IPS-18c (cell line): ENCODE data around the gene LAS1L.
"Not testable (repeated sequence)": the region's sequence is repeated elsewhere in the genome, so short reads cannot be mapped to it uniquely, and the experiment has no call there.

Experiments
- H3K4me3 ChIP-seq: 2 replicates; pipeline ENCODE4 v1.7.0; 2013; ENCODE audit warnings: low read depth, mild to moderate bottlenecking, low read length, moderate library complexity; ENCODE audit not compliant: insufficient read depth
- H3K9me3 ChIP-seq: one replicate; pipeline ENCODE4 v1.6.1; 2013; ENCODE audit warnings: mild to moderate bottlenecking, low read length, moderate library complexity; ENCODE audit not compliant: control insufficient read depth, insufficient read depth

The LAS1L gene

GRCh38 chrX:65534450-65535292 is at the start of gene LAS1L:
Gene LAS1L, minus strand, starts transcription at chrX:65534787. Its CDS starts 72 bp downstream, at chrX:65534715.
- H3K4me3 ChIP-seq = peak within 1 kb of the TSS; percentile 89
- peaks cover 5% of the 10 kb centered on the region for H3K9me3 ChIP-seq

DNA sequence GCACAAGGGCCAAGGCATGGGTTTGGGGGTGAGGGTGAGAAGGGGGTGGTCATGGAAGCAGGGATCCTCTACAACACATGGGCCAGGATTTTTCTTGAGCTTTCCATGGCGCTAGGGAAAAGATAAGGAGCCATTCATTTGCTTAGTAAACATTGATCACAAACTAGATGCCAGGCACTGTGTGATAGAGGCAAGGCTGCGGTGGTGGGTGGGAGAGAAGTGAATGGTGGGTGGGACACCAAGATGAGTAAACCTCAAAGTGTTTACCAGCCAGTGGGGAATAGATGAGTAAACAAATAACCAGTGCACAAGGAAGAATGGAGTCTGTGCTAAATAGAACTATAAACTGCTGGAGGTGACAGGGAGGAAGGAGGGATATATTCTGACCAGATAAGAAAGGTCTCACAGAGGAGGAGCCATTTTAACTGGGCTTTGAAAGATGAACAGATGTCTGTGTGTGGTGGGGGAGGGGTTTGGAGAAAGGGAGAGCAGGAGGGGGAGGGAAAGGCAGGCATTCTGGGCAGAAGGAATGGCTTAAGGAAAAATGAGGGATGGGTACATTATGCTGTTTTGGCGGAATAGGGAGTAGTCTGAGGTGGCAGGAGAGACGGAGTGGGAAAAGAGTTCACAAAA is 48.0 kb upstream of the LAS1L start:
- peaks cover 5% of the 10 kb centered on the region for H3K9me3 ChIP-seq
- H3K4me3 ChIP-seq = no peak overlapping the region

DNA sequence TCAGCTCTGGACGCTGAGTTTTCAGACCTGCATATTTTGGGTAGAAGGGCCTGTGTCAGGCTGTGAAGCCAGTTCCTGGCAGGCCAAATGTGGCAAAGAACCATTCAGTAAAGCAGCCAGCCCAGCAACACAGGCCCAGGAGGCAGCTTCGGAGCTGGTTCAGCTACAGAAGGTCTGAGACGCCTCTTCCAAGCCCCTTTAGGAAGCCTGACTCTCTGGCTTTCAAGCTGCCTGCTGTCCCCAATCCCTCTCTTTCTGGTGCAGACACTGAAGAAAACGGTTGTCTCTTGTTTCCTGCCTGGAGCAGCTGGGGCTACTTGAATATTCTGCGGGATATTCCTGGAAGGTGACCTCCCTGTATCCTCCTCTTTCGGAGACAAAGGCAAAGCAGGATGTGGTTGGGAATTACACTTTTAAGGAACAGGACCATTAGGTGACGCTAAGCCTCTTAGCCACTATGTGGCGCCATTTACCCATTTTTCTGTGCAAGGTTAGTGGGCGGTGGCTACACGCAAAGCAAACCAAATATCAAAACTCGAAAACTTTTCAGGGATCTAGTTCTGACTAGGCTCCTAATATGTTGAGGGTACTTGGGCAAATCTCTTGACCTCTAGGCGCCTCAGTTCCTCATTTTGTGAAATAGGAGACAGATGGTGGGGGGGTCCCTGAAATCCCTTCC is 47.2 kb upstream of the LAS1L start:
- Histone ChIP-seq H3K4me3 (no peak overlapping the region), H3K9me3 (peaks cover 5% of the 10 kb centered on the region)

DNA sequence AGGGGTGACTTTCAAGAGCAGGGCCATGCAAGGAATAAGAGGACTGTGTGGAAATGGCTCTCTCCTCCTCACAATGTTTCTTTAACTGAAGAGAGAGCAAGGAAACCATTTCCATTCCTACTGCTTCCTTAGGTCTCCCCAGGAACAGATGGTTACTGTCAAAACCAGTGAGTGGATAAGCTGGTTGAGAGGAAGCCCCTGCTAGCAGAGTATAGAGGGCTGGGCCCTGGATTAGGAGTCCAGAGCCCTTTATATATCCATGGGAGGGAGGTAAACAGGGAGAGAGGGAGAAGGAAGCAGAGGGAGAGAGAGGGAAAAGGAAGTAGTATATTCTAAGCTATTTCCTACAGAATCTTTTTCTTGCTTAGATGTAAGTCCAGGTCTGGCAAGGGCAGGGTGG is 43.8 kb upstream of the LAS1L start:
- peaks cover 3% of the 10 kb centered on the region for H3K9me3 ChIP-seq
- no peak overlapping the region for H3K4me3 ChIP-seq

DNA sequence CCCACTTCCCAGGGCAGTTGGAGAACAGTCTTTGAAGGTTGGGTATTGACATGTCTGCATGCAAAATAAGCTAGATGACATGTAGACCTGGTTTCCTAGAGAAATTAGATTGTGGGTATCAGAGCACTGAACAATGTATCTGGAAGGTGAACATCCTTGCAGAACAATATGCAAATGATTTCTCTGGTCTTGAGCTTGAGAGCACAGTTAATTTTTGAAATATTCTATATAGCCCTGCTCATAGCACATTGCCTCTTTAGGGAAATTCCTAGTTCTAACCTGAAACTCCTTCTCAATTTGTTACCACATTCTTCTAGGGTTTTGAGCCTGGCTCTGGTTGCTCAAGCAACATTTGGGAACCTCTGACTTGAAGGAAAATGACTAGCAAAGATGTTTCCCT is 41.6 kb upstream of the LAS1L start:
- no peaks in the 10 kb centered on the region for H3K9me3 ChIP-seq
- H3K4me3 ChIP-seq = no peak overlapping the region

DNA sequence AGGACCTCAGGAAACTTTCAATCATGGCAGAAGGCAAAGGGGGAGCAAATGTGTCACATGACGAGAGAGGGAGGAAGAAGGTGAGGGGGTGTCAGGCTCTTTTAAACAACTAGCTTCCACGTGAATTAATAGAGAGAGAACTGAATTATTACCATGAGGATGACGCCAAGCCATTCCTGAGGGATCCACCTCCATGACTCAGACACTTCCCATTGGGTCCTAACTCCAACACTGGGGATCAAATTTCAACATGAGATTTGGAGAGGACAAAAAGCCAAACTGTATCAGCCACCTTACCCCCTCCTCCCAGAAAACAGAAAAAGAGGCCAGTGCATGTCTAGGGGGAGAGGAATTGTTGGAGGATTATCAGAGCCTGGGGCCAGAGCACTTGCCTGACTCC is 40.4 kb upstream of the LAS1L start:
- Histone ChIP-seq H3K4me3 (no peak overlapping the region), H3K9me3 (no peaks in the 10 kb centered on the region)

DNA sequence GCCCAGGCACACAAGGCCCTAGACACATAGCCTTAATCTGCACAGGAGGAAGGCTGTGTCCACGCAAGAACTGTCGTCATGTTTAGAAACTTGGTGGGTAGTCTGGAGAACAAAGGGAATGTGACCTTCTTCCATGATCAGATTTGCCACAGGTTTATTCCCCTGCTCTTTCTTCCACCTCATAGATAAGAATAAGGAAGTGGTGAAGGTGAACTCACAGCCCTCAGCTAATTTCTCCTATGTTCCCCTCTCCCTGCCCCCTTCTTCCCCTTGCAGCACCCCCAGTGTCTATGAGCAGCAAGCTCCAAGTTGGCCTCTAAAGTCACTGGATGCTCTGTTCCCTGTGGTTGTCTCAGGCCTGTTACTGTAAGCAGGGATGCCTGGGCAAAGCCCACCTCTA is 39.8 kb upstream of the LAS1L start:
- peaks cover 2% of the 10 kb centered on the region for H3K9me3 ChIP-seq

GRCh38 chrX:65572971-65573370 is 38.4 kb upstream of the LAS1L start:
- peaks cover 2% of the 10 kb centered on the region for H3K9me3 ChIP-seq
- H3K4me3 ChIP-seq = no peak overlapping the region

More for the DNA sequence above, 39.8 kb upstream of the LAS1L start:
- H3K4me3 ChIP-seq = no peak overlapping the region

DNA sequence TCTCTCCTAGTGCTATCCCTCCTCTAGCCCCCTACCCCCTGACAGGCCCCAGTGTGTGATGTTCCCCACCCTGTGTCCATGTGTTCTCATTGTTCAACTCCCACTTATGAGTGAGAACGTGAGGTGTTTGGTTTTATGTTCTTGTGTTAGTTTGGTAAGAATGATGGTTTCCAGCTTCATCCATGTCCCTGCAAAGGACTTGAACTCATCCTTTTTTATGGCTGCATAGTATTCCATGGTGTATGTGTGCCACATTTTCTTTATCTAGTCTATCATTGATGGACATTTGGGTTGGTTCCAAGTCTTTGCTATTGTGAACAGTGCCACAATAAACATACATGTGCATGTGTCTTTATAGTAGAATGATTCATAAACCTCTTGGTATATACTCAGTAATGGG is 28.3 kb upstream of the LAS1L start:
- H3K9me3 ChIP-seq, H3K4me3 ChIP-seq: not testable (repeated sequence)

- no peak overlapping the region for H3K4me3 ChIP-seq
These were observed 17.1 kb upstream of the LAS1L start for GRCh38 chrX:65551489-65552339.

GRCh38 chrX:65551086-65551485 is 16.5 kb upstream of the LAS1L start:
- Histone ChIP-seq H3K9me3 (peaks cover 20% of the 10 kb centered on the region), H3K4me3 (no peak overlapping the region)

More at GRCh38 chrX:65551489-65552339, 17.1 kb upstream of the LAS1L start:
- H3K9me3 ChIP-seq = peaks cover 20% of the 10 kb centered on the region

DNA sequence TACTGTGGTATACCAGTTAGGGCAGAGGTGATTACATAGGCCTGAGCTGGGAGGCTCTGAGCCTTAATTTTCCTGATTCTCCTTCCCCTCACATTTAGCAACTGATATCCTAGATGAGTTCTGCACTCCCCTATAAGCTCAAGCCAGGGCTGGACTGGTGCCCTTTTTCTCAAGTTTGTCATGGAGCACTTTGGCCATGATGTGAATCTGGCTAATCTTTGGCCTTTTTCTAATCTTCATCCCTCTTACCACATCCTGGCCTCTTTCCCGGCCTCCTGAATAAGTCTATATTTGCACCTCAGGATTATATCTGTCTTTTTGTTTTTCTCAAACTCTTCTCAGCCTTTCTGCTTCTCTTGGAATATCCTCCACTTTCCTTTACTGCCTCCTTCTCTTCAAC is 10.9 kb upstream of the LAS1L start:
- peaks cover 9% of the 10 kb centered on the region for H3K9me3 ChIP-seq
- H3K4me3 ChIP-seq = no peak overlapping the region

- Histone ChIP-seq H3K4me3 (no peak overlapping the region), H3K9me3 (peaks cover 3% of the 10 kb centered on the region)
These were observed 2.6 kb upstream of the LAS1L start for GRCh38 chrX:65537229-65537628.

DNA sequence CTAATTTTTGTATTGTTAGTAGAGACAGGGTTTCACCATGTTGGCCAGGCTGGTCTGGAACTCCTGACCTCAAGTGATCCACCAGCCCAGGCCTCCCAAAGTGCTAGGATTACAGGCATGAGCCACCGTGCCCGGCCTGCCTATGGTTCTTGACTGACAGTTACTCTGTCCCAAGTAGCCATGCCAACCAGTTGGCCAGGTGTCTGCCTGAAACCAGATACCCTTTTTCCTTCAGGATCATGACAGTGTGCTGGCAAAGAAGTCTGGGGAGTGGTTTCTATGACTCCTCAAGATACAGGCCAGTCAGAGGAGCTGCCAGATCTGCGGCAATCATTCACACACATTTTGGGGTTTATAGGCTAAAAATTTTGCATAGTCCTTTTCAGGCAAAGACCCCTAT is 1.7 kb upstream of the LAS1L start:
- H3K9me3 ChIP-seq = peaks cover 5% of the 10 kb centered on the region
- H3K4me3 ChIP-seq = no peak overlapping the region

GRCh38 chrX:65532016-65532415 is 2.6 kb downstream of the LAS1L start:
- Histone ChIP-seq H3K4me3 (no peak overlapping the region; the same call in 1 of the 2 replicates), H3K9me3 (peaks cover 5% of the 10 kb centered on the region)

DNA sequence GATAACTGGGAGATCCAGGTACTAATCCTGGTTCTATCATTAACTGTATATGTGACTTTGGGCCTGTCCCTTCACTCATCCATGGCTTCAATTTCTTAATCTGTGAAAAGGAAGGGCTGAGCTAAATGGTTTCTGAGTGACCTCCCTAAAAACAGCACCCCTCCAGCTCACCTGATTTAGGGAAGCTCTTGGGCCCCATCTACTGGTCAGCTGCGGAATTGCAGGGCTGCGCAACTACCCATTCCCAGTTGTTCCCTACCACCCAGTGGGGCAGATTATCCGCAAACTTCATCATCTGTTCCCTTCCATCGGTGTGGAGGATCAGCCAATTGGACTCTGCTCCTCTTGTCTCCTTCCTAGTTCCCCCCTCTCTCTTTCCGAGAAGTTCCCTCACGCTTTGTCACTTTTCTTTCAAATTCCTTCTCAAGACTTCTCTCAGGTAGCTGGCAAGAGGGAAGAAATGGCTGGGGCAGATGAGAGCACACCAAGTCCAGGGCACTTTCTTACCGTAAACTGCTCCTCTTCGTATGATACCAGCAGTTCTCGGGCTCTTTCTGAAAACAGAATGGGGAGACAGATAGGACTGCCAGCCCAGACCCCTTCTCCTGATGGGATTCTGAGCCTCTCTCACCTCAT is 5.8 kb downstream of the LAS1L start:
- Histone ChIP-seq H3K4me3 (no peak overlapping the region), H3K9me3 (peaks cover 2% of the 10 kb centered on the region)

DNA sequence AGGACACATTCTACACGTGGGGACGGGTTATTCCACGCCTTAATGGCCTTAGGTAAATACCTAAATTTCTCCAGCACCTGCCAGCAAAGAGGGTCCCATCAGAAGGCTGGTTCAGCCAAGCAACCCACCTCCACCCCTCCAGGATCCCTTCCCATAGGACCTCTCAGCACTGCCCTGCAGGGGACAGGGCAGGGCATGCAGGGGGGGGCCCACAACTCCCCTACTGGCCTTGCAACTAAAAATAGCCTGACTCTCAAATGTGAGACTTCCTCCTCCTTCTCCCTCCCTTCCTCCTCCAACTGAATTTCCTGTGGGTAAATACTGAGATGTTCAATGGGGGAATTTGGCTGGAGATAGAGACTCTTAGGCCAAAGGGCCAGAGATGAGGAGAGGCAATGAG is 6.3 kb downstream of the LAS1L start:
- Histone ChIP-seq H3K9me3 (peaks cover 2% of the 10 kb centered on the region), H3K4me3 (no peak overlapping the region)
